Testis (tissue), 3 donors: ENCODE data around the gene UBE3B. TPM values are rescaled to one million over a fixed set of nuclear protein-coding genes. Genes with fewer than 3 reads are reported as not detected.

Source experiments
- DNase-seq: peaks from one replicate; pipeline ENCODE4 v3.0.0-alpha.2; 2019
- H3K27ac ChIP-seq, 2 donors: fragments of 200-600 bp; sonication (generic); one replicate each; pipeline ENCODE4 v1.5.1; 2019
- H3K27me3 ChIP-seq: fragments of 200-600 bp; sonication (generic); one replicate; pipeline ENCODE4 v1.5.1; 2019
- H3K36me3 ChIP-seq: fragments of 200-600 bp; sonication (generic); one replicate; pipeline ENCODE4 v1.5.1; 2017; ENCODE audit warnings: low read depth; ENCODE audit errors: missing control alignments
- H3K4me1 ChIP-seq: fragments of 200-600 bp; sonication (generic); one replicate; pipeline ENCODE4 v1.5.1; 2019
- H3K4me3 ChIP-seq, 2 donors: fragments of 200-600 bp; sonication (generic); one replicate each; pipeline ENCODE4 v1.5.1; 2017 to 2019
- H3K9me3 ChIP-seq: fragments of 200-600 bp; sonication (generic); one replicate; pipeline ENCODE4 v1.5.1; 2017
- POLR2A ChIP-seq: fragments of 450-650 bp; IDR thresholded peaks from one replicate; pipeline ENCODE4 v1.6.1; 2017; ENCODE audit warnings: antibody characterized with exemption, mild to moderate bottlenecking, moderate library complexity
- WGBS, 2 donors: methylation state at CpG; one replicate each; pipeline ENCODE4 v1.1.5; 2018; 5-methylcytosine and 5-hydroxymethylcytosine counted together
- intact Hi-C: fragments of 100-400 bp; cut with DNase I; formaldehyde crosslinking; loops from one replicate; pipeline ENCODE4 v1.15.1; 2023; ENCODE audit warnings: low total_unique reads
- polyA plus RNA-seq: library from polyadenylated mRNA; stranded (reverse); fragments of 350-450 nt; fragmentation: Illumina TruSeq; extraction: RNeasy Lipid Tissue Mini Kit (QIAGEN cat#74804); gene quantifications from one replicate; pipeline ENCODE4 v1.2.3, GENCODE V29; 2014; ENCODE audit warnings: low read depth, low replicate concordance; ENCODE audit not compliant: insufficient read depth
- total RNA-seq, 2 donors: library from RNA; depleted of rRNA; stranded (reverse); fragments of >200 nt; gene quantifications; one replicate each; pipeline ENCODE4 v1.2.3, GENCODE V29; 2016
- TF ChIP-seq, protein P1 (sequence below), 3 experiments: fragments of 450-650 bp in 2 of 3; fragments of 200-600 bp in 1 of 3; sonication (generic) in 1 of 3; IDR thresholded peaks; one replicate each; pipeline ENCODE4 v1.5.1; 2016 to 2019; ENCODE audit warnings: antibody characterized with exemption in 3 of 3, mild to moderate bottlenecking in 2 of 3, moderate library complexity in 1 of 3

The UBE3B gene
- total and polyA plus RNA-seq, 3 donors from 2014 or later: 38.1 to 66.8 (median 65.6) TPM

DNA sequence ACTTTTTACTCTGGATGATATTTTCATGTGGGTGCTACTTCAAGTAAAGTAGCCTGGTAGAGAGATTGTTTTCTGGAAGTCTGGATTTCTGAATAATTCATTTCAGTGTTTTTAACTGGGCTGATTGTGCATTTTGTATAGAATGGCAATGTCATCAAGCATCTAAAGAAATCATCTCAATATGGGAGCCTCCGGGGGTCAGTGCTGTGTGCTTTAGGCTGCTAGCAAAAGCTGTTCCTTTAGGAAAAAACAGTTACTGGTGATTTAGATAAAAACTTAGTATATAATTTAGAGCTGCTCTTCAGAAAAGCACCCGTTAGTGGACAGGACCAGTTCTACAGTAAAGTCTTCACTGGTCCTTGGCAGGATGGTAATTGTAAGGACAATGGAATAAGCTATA is 5.1 kb downstream of the UBE3B start:
- H3K36me3 ChIP-seq: no peaks in the 10 kb centered on the region
- H3K9me3 ChIP-seq: no peaks in the 10 kb centered on the region

DNA sequence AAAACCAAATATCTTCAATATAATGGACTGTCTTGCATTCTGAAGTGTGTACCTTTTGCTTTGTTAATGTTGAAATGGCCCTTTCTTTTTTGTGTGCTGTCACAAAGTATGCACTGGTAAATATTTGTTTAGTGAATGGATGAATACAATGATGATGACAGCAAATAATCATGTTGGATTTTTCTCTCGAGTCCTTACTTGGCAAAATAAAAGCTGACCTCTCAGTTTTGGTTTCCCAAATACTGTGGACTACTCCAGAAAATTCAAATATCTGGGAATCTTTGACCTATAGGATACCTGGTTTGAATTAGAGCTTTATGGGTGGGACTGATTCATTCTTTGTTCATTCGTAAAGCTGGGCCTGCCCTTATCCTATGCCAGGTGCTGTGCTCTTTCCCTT is 5.5 kb downstream of the UBE3B start:
- Histone ChIP-seq H3K27ac (no peak overlapping the region), H3K36me3 (no peaks in the 10 kb centered on the region), H3K27me3 (no peaks in the 10 kb centered on the region), H3K9me3 (no peaks in the 10 kb centered on the region), H3K4me1 (peaks cover 7% of the 10 kb centered on the region), H3K4me3 (no peak overlapping the region)
- TF ChIP-seq, protein P1, sequence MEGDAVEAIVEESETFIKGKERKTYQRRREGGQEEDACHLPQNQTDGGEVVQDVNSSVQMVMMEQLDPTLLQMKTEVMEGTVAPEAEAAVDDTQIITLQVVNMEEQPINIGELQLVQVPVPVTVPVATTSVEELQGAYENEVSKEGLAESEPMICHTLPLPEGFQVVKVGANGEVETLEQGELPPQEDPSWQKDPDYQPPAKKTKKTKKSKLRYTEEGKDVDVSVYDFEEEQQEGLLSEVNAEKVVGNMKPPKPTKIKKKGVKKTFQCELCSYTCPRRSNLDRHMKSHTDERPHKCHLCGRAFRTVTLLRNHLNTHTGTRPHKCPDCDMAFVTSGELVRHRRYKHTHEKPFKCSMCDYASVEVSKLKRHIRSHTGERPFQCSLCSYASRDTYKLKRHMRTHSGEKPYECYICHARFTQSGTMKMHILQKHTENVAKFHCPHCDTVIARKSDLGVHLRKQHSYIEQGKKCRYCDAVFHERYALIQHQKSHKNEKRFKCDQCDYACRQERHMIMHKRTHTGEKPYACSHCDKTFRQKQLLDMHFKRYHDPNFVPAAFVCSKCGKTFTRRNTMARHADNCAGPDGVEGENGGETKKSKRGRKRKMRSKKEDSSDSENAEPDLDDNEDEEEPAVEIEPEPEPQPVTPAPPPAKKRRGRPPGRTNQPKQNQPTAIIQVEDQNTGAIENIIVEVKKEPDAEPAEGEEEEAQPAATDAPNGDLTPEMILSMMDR (IDR thresholded peaks at IDR 0.05): no peak
- no peak for TF ChIP-seq POLR2A
- 76 to 88% methylated on average over 2 of the region's 2 CpGs for WGBS, 2 donors
- DNase-seq: no peak
- intact Hi-C loops: no loop called here

More for the DNA sequence above, 5.1 kb downstream of the UBE3B start:
- no peak overlapping the region for H3K4me3 ChIP-seq
- intact Hi-C loops: no loop called here
- no peaks in the 10 kb centered on the region for H3K27me3 ChIP-seq
- WGBS, 2 donors: 90 to 98% methylated on average over 2 of the region's 2 CpGs
- DNase-seq: no peak
- no peak overlapping the region for H3K27ac ChIP-seq
- TF ChIP-seq, protein P1 (IDR thresholded peaks at IDR 0.05): no peak
- TF ChIP-seq POLR2A: no peak
- peaks cover 7% of the 10 kb centered on the region for H3K4me1 ChIP-seq

DNA sequence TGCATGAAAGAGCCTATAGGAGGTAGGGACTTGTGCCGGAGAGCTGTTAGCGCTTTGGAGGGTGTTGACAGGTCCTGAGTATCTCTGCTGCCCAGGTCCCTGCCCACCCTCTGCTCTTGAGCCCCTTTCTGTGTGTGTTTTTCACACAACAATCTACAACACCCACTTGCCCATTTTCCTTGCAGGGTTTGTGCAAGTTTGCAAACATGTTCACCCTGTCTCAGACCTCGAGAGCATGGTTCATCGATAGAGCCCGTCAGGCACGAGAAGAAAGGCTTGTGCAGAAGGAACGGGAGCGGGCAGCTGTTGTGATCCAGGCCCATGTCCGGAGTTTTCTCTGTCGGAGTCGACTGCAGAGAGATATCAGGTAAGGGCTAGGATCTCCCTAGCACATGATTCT is 5.9 kb downstream of the UBE3B start:
- DNase-seq: no peak
- TF ChIP-seq POLR2A: no peak
- TF ChIP-seq, protein P1 (IDR thresholded peaks at IDR 0.05): no peak
- intact Hi-C loops: no loop called here
- H3K4me1 ChIP-seq: peaks cover 5% of the 10 kb centered on the region
- H3K27ac ChIP-seq: no peak overlapping the region
- no peak overlapping the region for H3K4me3 ChIP-seq
- no peaks in the 10 kb centered on the region for H3K27me3 ChIP-seq
- WGBS, 2 donors: 94 to 97% methylated on average over 11 of the region's 11 CpGs
- no peaks in the 10 kb centered on the region for H3K36me3 ChIP-seq
- no peaks in the 10 kb centered on the region for H3K9me3 ChIP-seq

DNA sequence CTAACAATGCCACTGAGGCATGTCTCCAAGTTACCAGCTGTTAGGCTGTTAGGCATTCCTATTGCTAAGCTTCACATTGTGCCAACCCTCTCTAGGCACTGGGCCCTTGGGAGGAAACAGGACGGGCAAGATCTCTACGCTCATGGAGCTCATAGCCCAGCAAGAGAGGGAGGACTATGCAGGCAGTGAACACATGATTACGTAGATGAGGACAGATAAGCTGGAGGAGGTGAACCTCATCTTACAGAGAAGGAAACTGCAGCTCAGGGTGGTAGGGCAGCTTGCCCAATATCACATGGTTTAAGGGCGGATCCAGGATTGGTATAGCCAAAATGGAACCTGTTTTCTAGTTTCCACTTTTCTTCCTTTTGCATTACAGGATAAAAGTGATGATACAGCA is 7.8 kb downstream of the UBE3B start:
- Histone ChIP-seq H3K27me3 (no peaks in the 10 kb centered on the region), H3K4me1 (no peaks in the 10 kb centered on the region), H3K27ac (no peak overlapping the region), H3K36me3 (no peaks in the 10 kb centered on the region), H3K9me3 (no peaks in the 10 kb centered on the region), H3K4me3 (no peak overlapping the region)
- intact Hi-C loops: no loop called here
- DNase-seq: no peak
- WGBS, 2 donors: 85 to 94% methylated on average over 4 of the region's 4 CpGs
- TF ChIP-seq, protein P1 (IDR thresholded peaks at IDR 0.05): no peak
- no peak for TF ChIP-seq POLR2A

DNA sequence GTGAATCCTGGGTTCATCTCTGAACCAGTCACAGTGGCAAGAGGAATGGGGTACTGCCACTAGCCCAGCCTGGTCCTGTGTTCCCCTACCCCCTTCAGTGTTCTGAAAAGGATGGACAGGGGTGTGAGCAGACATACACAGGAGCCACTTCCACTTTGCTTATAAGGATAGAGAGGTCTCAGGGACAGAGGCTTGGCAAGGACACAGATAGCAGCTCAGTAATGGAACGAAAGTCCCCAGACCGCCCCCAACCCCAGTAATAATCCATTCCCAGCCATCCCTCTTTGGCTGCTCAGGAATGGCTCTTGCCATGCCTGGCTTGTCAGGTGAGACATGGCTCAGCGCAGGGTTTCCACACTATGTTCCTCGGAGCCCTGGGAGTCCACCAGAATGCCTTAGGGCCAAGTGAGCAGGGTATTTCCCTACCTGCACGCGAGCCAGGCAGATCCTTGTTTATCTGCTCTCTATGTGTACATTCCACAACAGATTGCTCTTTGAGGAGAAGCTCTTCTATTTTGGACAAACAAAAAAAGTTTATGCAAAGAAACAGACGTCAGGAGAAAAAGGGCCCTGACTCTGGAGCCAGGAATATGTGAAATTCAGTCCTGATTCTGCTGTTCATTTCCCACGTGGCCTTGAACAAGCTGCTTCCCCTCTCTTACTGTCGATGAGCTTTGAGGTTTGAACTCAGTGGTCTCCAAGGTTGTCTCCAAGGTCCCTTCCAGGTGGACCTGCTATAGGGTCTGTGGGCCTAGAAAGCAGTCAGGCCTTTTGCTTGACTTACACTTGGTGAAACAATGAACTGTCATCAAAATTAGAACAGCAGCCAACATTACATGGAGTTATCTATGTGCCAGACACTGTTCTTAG is 10.0 kb downstream of the UBE3B start:
- Histone ChIP-seq H3K36me3 (no peaks in the 10 kb centered on the region), H3K4me1 (no peaks in the 10 kb centered on the region), H3K9me3 (no peaks in the 10 kb centered on the region), H3K27me3 (no peaks in the 10 kb centered on the region), H3K4me3 (no peak overlapping the region), H3K27ac (no peak overlapping the region)
- no peak for TF ChIP-seq POLR2A
- TF ChIP-seq, protein P1 (IDR thresholded peaks at IDR 0.05): no peak
- 87 to 94% methylated on average over 9 of the region's 9 CpGs for WGBS, 2 donors
- intact Hi-C loops: no loop called here
- no peak for DNase-seq
